ENCODE data around the gene FMN1.

The FMN1 gene

DNA sequence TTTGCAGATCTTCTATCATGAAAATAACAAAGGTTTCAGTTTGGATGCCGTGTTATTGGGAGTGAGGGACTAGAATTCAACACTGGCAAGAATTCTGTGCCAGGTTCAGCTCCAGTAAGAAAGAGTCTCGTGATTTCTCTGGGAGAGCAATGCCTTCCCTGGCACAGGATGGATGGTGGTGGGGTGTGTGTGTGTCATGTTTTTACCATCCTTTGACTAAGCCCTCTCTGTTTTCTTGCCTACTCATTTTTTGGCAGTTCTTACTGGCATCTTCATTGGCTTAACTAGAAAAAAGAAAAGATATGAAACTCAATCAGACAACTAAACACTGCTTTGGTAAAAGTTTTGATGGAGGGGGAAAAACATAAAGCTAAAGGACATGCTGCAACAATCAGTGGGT lies 86.6 kb downstream of the FMN1 start:
- DNase-seq (ENCODE audit: low read depth in 1 of 2, low spot score in 1 of 2) = no peak
- in situ Hi-C loops (cut with HindIII; ENCODE audit: low pct_unique_long_range_greater_than_20kb, low sequenced_read_pairs) = no loop called here
- TF ChIP-seq JUND (IDR thresholded peaks at IDR 0.05; ENCODE audit: low read depth) = no peak

- DNase-seq (ENCODE audit: low read depth in 1 of 2, low spot score in 1 of 2) = no peak
- no peak for TF ChIP-seq JUND (IDR thresholded peaks at IDR 0.05; ENCODE audit: low read depth)
- in situ Hi-C loops (cut with HindIII; ENCODE audit: low pct_unique_long_range_greater_than_20kb, low sequenced_read_pairs) = no loop called here
These were observed 90.3 kb downstream of the FMN1 start for GRCh38 chr15:33104212-33104611.

DNA sequence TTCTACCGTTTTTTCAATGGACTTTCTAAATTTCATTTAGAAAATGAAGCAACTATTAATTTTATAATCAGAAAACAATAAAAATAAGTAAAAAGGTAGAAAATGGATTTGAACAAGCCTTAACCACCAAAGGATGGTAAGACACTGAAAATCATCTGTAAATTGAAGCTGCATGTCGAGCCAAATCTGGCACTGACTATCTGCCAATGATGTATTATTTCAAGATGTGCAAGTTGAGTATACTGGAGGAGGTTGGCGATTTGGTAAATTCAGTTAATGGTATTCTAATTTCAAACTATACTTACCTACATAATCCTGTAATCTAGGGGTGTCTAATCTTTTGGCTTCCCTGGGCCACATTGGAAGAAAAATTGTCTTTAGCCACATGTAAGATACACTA lies 93.5 kb downstream of the FMN1 start:
- no peak for TF ChIP-seq JUND (IDR thresholded peaks at IDR 0.05; ENCODE audit: low read depth)
- in situ Hi-C loops (cut with HindIII; ENCODE audit: low pct_unique_long_range_greater_than_20kb, low sequenced_read_pairs) = no loop called here
- no peak for DNase-seq (ENCODE audit: low read depth in 1 of 2, low spot score in 1 of 2)

- in situ Hi-C loops (cut with HindIII; ENCODE audit: low pct_unique_long_range_greater_than_20kb, low sequenced_read_pairs) = no loop called here
- no peak for DNase-seq (ENCODE audit: low read depth in 1 of 2, low spot score in 1 of 2)
- no peak for TF ChIP-seq JUND (IDR thresholded peaks at IDR 0.05; ENCODE audit: low read depth)
These were observed 94.2 kb downstream of the FMN1 start for GRCh38 chr15:33100314-33100713.

- in situ Hi-C loops (cut with HindIII; ENCODE audit: low pct_unique_long_range_greater_than_20kb, low sequenced_read_pairs) = no loop called here
These were observed 94.8 kb downstream of the FMN1 start for GRCh38 chr15:33099739-33100138.

DNA sequence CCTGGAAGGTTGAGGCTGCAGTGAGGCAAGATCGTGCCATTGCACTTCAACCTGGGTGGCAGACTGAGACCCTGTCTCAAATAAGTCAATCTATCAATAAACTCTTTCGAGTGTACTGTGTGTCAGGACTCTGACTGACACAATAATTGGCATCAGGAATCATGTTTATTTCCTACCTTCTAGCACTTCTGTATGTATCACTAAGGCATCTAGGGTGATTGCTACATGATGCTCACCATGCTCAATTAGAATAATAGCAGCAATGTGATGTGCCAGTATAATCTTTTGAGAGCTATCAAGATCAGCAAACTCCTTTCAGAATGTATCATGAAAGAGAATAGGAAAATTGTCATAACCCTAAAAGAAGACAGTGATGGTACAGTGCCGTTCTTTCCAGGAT lies 95.3 kb downstream of the FMN1 start:
- TF ChIP-seq JUND (IDR thresholded peaks at IDR 0.05; ENCODE audit: low read depth) = no peak
- in situ Hi-C loops (cut with HindIII; ENCODE audit: low pct_unique_long_range_greater_than_20kb, low sequenced_read_pairs) = no loop called here
- DNase-seq (ENCODE audit: low read depth in 1 of 2, low spot score in 1 of 2) = no peak

More at GRCh38 chr15:33099739-33100138, 94.8 kb downstream of the FMN1 start:
- no peak for TF ChIP-seq JUND (IDR thresholded peaks at IDR 0.05; ENCODE audit: low read depth)
- no peak for DNase-seq (ENCODE audit: low read depth in 1 of 2, low spot score in 1 of 2)

GRCh38 chr15:33098094-33099058 lies 96.1 kb downstream of the FMN1 start:
- no peak for DNase-seq (ENCODE audit: low read depth in 1 of 2, low spot score in 1 of 2)
- in situ Hi-C loops (cut with HindIII; ENCODE audit: low pct_unique_long_range_greater_than_20kb, low sequenced_read_pairs) = no loop called here
- TF ChIP-seq JUND (IDR thresholded peaks at IDR 0.05; ENCODE audit: low read depth) = no peak

DNA sequence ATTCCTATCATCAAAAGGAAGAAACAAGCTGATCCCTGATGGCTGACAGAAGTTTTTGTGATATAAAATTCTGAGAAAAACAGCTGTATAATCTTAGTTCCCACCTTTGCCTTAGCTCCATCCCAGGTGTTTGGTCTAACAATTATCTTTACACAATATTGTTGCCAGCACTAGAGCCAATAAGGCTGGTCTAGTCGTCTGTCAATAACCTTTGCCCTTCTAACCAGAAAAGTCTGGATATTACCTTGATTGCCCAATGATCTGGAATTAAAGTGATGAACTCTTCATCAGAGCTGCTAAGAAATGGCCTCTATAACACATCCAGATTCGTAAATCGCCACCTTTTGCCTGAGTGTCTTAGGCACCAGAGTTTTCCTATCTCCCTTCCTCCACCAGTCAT lies 98.4 kb downstream of the FMN1 start:
- no peak for DNase-seq (ENCODE audit: low read depth in 1 of 2, low spot score in 1 of 2)
- no peak for TF ChIP-seq JUND (IDR thresholded peaks at IDR 0.05; ENCODE audit: low read depth)
- in situ Hi-C loops (cut with HindIII; ENCODE audit: low pct_unique_long_range_greater_than_20kb, low sequenced_read_pairs) = no loop called here

DNA sequence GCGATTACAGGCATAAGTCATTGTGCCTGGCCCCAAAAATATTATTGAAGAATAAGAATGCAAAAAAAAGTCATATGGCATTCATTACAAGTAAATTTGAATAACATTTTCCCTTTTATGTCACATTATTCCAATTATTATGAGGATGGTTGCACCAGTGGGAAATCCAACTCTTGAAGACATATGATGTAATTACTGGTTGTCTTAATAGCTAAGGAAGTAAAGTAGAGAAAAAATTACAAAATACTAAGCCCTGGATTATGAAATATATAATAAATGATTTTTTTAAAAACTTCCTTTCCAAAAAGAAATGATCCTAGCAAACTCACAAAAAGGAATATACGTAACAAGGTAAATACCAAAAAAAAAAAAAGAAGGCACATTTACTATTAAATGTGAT lies 98.9 kb downstream of the FMN1 start:
- no peak for DNase-seq (ENCODE audit: low read depth in 1 of 2, low spot score in 1 of 2)
- no peak for TF ChIP-seq JUND (IDR thresholded peaks at IDR 0.05; ENCODE audit: low read depth)
- in situ Hi-C loops (cut with HindIII; ENCODE audit: low pct_unique_long_range_greater_than_20kb, low sequenced_read_pairs) = no loop called here

DNA sequence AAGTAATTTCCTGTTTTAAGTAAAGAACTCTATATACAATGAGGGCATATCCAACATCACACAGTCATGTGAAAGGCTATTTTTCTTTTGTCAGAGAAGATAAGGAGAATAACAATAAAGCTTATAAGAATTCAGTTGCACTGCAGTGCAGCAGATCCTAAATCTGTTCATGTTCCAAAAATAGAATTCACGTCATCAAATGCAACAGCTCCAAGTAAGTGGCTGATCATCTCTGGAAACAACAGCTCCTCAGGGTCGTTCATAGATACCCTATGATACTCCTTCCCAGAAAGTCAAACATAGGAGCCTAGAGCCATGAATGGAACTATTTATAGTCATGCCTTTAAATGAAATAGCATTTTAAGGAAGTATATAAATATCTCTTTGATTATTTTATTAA lies 100.2 kb downstream of the FMN1 start:
- in situ Hi-C loops (cut with HindIII; ENCODE audit: low pct_unique_long_range_greater_than_20kb, low sequenced_read_pairs) = no loop called here

GRCh38 chr15:33093222-33093621 lies 101.3 kb downstream of the FMN1 start:
- in situ Hi-C loops (cut with HindIII; ENCODE audit: low pct_unique_long_range_greater_than_20kb, low sequenced_read_pairs) = no loop called here
- no peak for TF ChIP-seq JUND (IDR thresholded peaks at IDR 0.05; ENCODE audit: low read depth)

More for the DNA sequence above, 100.2 kb downstream of the FMN1 start:
- DNase-seq (ENCODE audit: low read depth in 1 of 2, low spot score in 1 of 2) = no peak
- no peak for TF ChIP-seq JUND (IDR thresholded peaks at IDR 0.05; ENCODE audit: low read depth)

DNA sequence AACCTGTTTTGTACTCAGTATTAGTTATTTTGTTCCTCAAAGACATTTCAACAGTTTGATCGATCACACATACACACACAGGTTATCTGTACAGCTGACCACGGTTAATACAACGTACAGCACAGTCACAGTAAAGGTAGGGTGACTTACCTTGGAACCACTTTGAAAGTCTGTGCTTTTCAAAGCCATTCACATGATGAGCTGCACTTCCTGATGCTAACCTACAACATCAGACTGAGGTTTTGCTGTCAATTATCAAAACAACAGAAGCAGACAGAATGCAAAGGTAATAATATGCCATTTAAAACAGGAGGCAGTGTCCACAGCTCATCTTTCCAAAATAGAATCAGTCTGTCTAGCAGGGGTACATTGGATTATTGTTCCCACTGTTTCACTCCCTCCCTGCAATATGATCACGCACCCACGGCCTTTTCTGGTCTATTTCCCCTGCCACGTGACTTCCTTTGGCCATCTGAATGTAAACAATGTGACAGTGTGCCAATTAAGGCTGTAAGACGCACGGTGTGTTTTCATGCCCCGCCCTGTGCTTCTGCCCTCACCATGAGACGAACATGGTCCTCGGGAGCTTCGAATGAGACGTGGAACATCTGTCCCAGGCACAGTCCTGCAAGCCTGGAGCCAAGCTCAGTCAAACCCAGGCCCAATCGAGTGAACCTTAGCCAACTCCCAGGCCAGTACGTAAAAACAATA lies 102.4 kb downstream of the FMN1 start:
- in situ Hi-C loops (cut with HindIII; ENCODE audit: low pct_unique_long_range_greater_than_20kb, low sequenced_read_pairs) = no loop called here
- DNase-seq (ENCODE audit: low read depth in 1 of 2, low spot score in 1 of 2) = no peak
- TF ChIP-seq JUND (IDR thresholded peaks at IDR 0.05; ENCODE audit: low read depth) = no peak

More at GRCh38 chr15:33093222-33093621, 101.3 kb downstream of the FMN1 start:
- DNase-seq (ENCODE audit: low read depth in 1 of 2, low spot score in 1 of 2) = no peak

Measured in T47D (cell line).